IMR-90 (cell line): Measurements from ENCODE around the gene PSMG3. TPM values are rescaled to one million over a fixed set of nuclear protein-coding genes. Genes with fewer than 3 reads are reported as not detected.

ENCODE experiments used
- ATAC-seq: fragments of 200-7000 bp; cut with Tn5 transposase; 2 replicates; pipeline ENCODE4 v1.9.1; 2020; ENCODE audit warnings: low read depth, mild to moderate bottlenecking, moderate library complexity
- BruUV-seq: library from RNA; stranded (reverse); fragments of 400-500 nt; replicated peaks from 2 replicates; lab custom pipeline; 2021; lab: Mats Ljungman, UMichigan
- CTCF ChIA-PET: fragments of 300-600 bp; formaldehyde crosslinking; extraction: SDS; loops from one replicate; lab custom pipeline; 2021; ENCODE audit warnings: antibody characterized with exemption; lab: Yijun Ruan, JAX
- POLR2A ChIA-PET: fragments of 300-600 bp; sonication (Branson Sonifier 250); formaldehyde crosslinking; loops from one replicate; lab custom pipeline; 2022; ENCODE audit warnings: antibody characterized with exemption; ENCODE audit not compliant: unreplicated experiment; lab: Charles Lee
- DNase-seq: peaks from one replicate; pipeline ENCODE4 v3.0.0; 2013
- H2AFZ ChIP-seq: replicated peaks from 2 replicates; pipeline ENCODE3; 2013; ENCODE audit warnings: low read length, mild to moderate bottlenecking; ENCODE audit not compliant: poor library complexity
- H2AK5ac ChIP-seq: 2 replicates; pipeline ENCODE4 v1.6.1; 2013; ENCODE audit warnings: low read depth, low read length, inconsistent platforms
- H2AK9ac ChIP-seq: replicated peaks from 2 replicates; pipeline ENCODE3; 2013; ENCODE audit warnings: mild to moderate bottlenecking, low read depth, low read length, moderate library complexity; ENCODE audit not compliant: poor library complexity
- H2BK120ac ChIP-seq: 2 replicates; pipeline ENCODE4 v1.6.1; 2013; ENCODE audit warnings: low read depth, low read length, inconsistent platforms
- H2BK15ac ChIP-seq: 3 replicates; pipeline ENCODE4 v1.6.1; 2013; ENCODE audit warnings: low read depth, low read length, inconsistent platforms
- H2BK20ac ChIP-seq: 2 replicates; pipeline ENCODE4 v1.6.1; 2013; ENCODE audit warnings: low read depth, mild to moderate bottlenecking, inconsistent platforms, low read length, moderate library complexity
- H2BK5ac ChIP-seq: 2 replicates; pipeline ENCODE4 v1.6.1; 2013; ENCODE audit warnings: mild to moderate bottlenecking, low read depth, low read length, inconsistent platforms; ENCODE audit not compliant: poor library complexity, severe bottlenecking
- H3K14ac ChIP-seq: replicated peaks from 2 replicates; pipeline ENCODE4 v1.6.1; 2013; ENCODE audit warnings: low read depth, low read length, inconsistent platforms
- H3K18ac ChIP-seq: 2 replicates; pipeline ENCODE4 v1.6.1; 2013; ENCODE audit warnings: low read depth, low read length, control low read depth
- H3K23ac ChIP-seq: 2 replicates; pipeline ENCODE4 v1.6.1; 2013; ENCODE audit warnings: low read depth, low read length, inconsistent platforms
- H3K27ac ChIP-seq: 2 replicates; pipeline ENCODE4 v1.5.1; 2013; ENCODE audit warnings: mild to moderate bottlenecking, control low read depth, low read length; ENCODE audit not compliant: insufficient read depth
- H3K27me3 ChIP-seq: 2 replicates; pipeline ENCODE4 v1.6.1; 2013; ENCODE audit warnings: low read length; ENCODE audit not compliant: control insufficient read depth, insufficient read depth
- H3K36me3 ChIP-seq: 2 replicates; pipeline ENCODE4 v1.6.1; 2013; ENCODE audit warnings: low read length, mixed read lengths; ENCODE audit not compliant: control insufficient read depth, insufficient read depth
- H3K4ac ChIP-seq: 2 replicates; pipeline ENCODE4 v1.6.1; 2013; ENCODE audit warnings: low read depth, low read length, inconsistent platforms
- H3K4me1 ChIP-seq: 2 replicates; pipeline ENCODE4 v1.6.1; 2013; ENCODE audit warnings: low read length, mixed read lengths; ENCODE audit not compliant: control insufficient read depth, insufficient read depth
- H3K4me2 ChIP-seq: 2 replicates; pipeline ENCODE4 v1.6.1; 2013; ENCODE audit warnings: low read depth, mild to moderate bottlenecking, control low read depth, low read length, moderate library complexity
- H3K4me3 ChIP-seq: 2 replicates; pipeline ENCODE4 v1.5.1; 2013; ENCODE audit warnings: low read depth, mild to moderate bottlenecking, control low read depth, low read length, moderate library complexity; ENCODE audit not compliant: insufficient read depth
- H3K56ac ChIP-seq: 2 replicates; pipeline ENCODE4 v1.6.1; 2013; ENCODE audit warnings: low read length, inconsistent platforms; ENCODE audit not compliant: insufficient read depth; ENCODE audit errors: extremely low read depth
- H3K79me1 ChIP-seq, 2 experiments: 2 replicates each; pipeline ENCODE4 v1.6.1; 2013; ENCODE audit warnings: low read length in 2 of 2, inconsistent platforms in 1 of 2, low read depth in 1 of 2
- H3K9ac ChIP-seq: 2 replicates; pipeline ENCODE4 v1.6.1; 2013; ENCODE audit warnings: low read depth, low read length, control low read depth
- H3K9me1 ChIP-seq: 2 replicates; pipeline ENCODE4 v1.6.1; 2013; ENCODE audit warnings: low read length, inconsistent platforms; ENCODE audit not compliant: insufficient read depth
- H3K9me3 ChIP-seq: 2 replicates; pipeline ENCODE4 v1.6.1; 2013; ENCODE audit warnings: low read length; ENCODE audit not compliant: control insufficient read depth, insufficient read depth
- H4K20me1 ChIP-seq: 2 replicates; pipeline ENCODE4 v1.6.1; 2013; ENCODE audit warnings: low read length, inconsistent platforms; ENCODE audit not compliant: insufficient read depth
- H4K5ac ChIP-seq: 2 replicates; pipeline ENCODE4 v1.6.1; 2013; ENCODE audit warnings: mild to moderate bottlenecking, low read depth, low read length, control low read depth
- H4K8ac ChIP-seq, 2 experiments: 2 replicates each; pipeline ENCODE4 v1.6.1; 2013; ENCODE audit warnings: low read depth in 2 of 2, low read length in 2 of 2, control low read depth in 1 of 2, inconsistent platforms in 1 of 2
- H4K91ac ChIP-seq: 2 replicates; pipeline ENCODE4 v1.6.1; 2013; ENCODE audit warnings: low read depth, low read length, inconsistent platforms; ENCODE audit not compliant: insufficient read depth
- BHLHE40 ChIP-seq: fragments of 150-350 bp; IDR thresholded peaks from 2 replicates; pipeline ENCODE4 v1.6.1; 2016; ENCODE audit warnings: mild to moderate bottlenecking, low read depth, low read length
- CEBPB ChIP-seq: IDR thresholded peaks from 2 replicates; pipeline ENCODE4 v1.6.1; 2012; ENCODE audit warnings: low read depth, low read length, improper control_type of control experiment
- CHD1 ChIP-seq: IDR thresholded peaks from 2 replicates; pipeline ENCODE4 v1.6.1; 2012; ENCODE audit warnings: low read depth, low read length, improper control_type of control experiment
- CTCF ChIP-seq: conservative IDR thresholded peaks from 2 replicates; pipeline ENCODE4 v1.5.1; 2012; ENCODE audit warnings: mild to moderate bottlenecking, low read depth, low read length, improper control_type of control experiment
- ELK1 ChIP-seq: fragments of 150-350 bp; IDR thresholded peaks from 2 replicates; pipeline ENCODE4 v1.6.1; 2016; ENCODE audit warnings: low read depth, mild to moderate bottlenecking, low read length, moderate library complexity, borderline replicate concordance
- FOS ChIP-seq: fragments of 150-350 bp; IDR thresholded peaks from 2 replicates; pipeline ENCODE4 v1.6.1; 2016; ENCODE audit warnings: low read depth, low read length
- MAFK ChIP-seq: IDR thresholded peaks from 2 replicates; pipeline ENCODE4 v1.6.1; 2012; ENCODE audit warnings: low read depth, low read length, improper control_type of control experiment
- MAZ ChIP-seq: IDR thresholded peaks from 2 replicates; pipeline ENCODE4 v1.6.1; 2012; ENCODE audit warnings: low read depth, mild to moderate bottlenecking, low read length, improper control_type of control experiment, moderate library complexity, borderline replicate concordance
- MXI1 ChIP-seq: IDR thresholded peaks from 2 replicates; pipeline ENCODE4 v1.6.1; 2012; ENCODE audit warnings: low read depth, mild to moderate bottlenecking, low read length, moderate library complexity, borderline replicate concordance
- NFE2L2 ChIP-seq: fragments of 150-350 bp; IDR thresholded peaks from 2 replicates; pipeline ENCODE4 v1.6.1; 2016; ENCODE audit warnings: low read depth, mild to moderate bottlenecking, low read length
- POLR2A ChIP-seq: IDR thresholded peaks from 2 replicates; pipeline ENCODE4 v1.6.1; 2012; ENCODE audit warnings: mild to moderate bottlenecking, low read depth, low read length
- RAD21 ChIP-seq: IDR thresholded peaks from 2 replicates; pipeline ENCODE4 v1.6.1; 2012; ENCODE audit warnings: low read length, improper control_type of control experiment
- RCOR1 ChIP-seq: IDR thresholded peaks from 2 replicates; pipeline ENCODE4 v1.6.1; 2012; ENCODE audit warnings: mild to moderate bottlenecking, low read length, improper control_type of control experiment; ENCODE audit not compliant: insufficient replicate concordance
- RFX5 ChIP-seq: IDR thresholded peaks from 2 replicates; pipeline ENCODE4 v1.8.0; 2012; ENCODE audit warnings: low read depth, mild to moderate bottlenecking, low read length, moderate library complexity
- SMC3 ChIP-seq: fragments of 150-350 bp; IDR thresholded peaks from 2 replicates; pipeline ENCODE4 v1.6.1; 2016; ENCODE audit warnings: low read depth, mild to moderate bottlenecking, antibody characterized with exemption, low read length, moderate library complexity
- USF2 ChIP-seq: fragments of 150-350 bp; IDR thresholded peaks from 2 replicates; pipeline ENCODE4 v1.6.1; 2017; ENCODE audit warnings: mild to moderate bottlenecking, antibody characterized with exemption, low read length, low read depth
- WGBS, 2 experiments: methylation state at CpG; one replicate each; pipeline versions ENCODE4 v1.1.5 to v1.1.7; 2013; ENCODE audit warnings: missing lambda C conversion rate in 2 of 2; ENCODE audit not compliant: insufficient read length in 1 of 2; ENCODE audit errors: extremely low coverage in 2 of 2; 5-methylcytosine and 5-hydroxymethylcytosine counted together
- dilution Hi-C: fragments of 300-500 bp; cut with HindIII; formaldehyde crosslinking; loops from one replicate; pipeline ENCODE4 v1.14.3; 2018; ENCODE audit warnings: low sequenced_read_pairs; ENCODE audit not compliant: unreplicated experiment
- in situ Hi-C: fragments of 300-500 bp; cut with MboI; formaldehyde crosslinking; loops from 3 replicates; pipeline ENCODE4 v1.14.3; 2019; ENCODE audit warnings: low sequenced_read_pairs, inconsistent platforms, mixed read lengths
- intact Hi-C: fragments of 100-400 bp; cut with micrococcal nuclease; formaldehyde crosslinking; loops from 2 replicates; pipeline ENCODE4 v1.10.0; 2022
- polyA plus RNA-seq, 3 experiments: library from polyadenylated mRNA; depleted of rRNA; stranded (reverse); fragments of >200 nt; gene quantifications; 2 replicates each; pipeline ENCODE4 v1.2.3, GENCODE V29; 2012; ENCODE audit warnings: low replicate concordance in 1 of 3
- total RNA-seq: library from RNA; depleted of rRNA; stranded (reverse); fragments of >200 nt; gene quantifications from 2 replicates; pipeline ENCODE4 v1.2.3, GENCODE V29; 2012

PSMG3 gene
- total and polyA plus RNA-seq, 2 of the 4 experiments (the other 2 are of a cell fraction): 37.3 to 54.1 TPM

GRCh38 chr7:1525409-1525808 lies 44.4 kb downstream of the PSMG3 start:
- Histone ChIP-seq H2BK15ac (no peak overlapping the region), H3K4me2 (no peak overlapping the region), H3K9ac (no peak overlapping the region), H2BK120ac (no peak overlapping the region), H3K79me1 (peaks cover 0 to 3% of the 10 kb centered on the region in 2 experiments; a peak in 1 of 4 replicates), H3K56ac (no peak overlapping the region), H2AK5ac (no peak overlapping the region), H3K4me1 (peaks cover 7% of the 10 kb centered on the region), H3K4ac (no peak overlapping the region), H4K91ac (no peak overlapping the region), H3K18ac (no peak overlapping the region), H3K14ac (no peak overlapping the region), H3K27ac (no peak overlapping the region), H3K36me3 (no peaks in the 10 kb centered on the region), H2AK9ac (no peak overlapping the region), H4K20me1 (no peaks in the 10 kb centered on the region), H2AFZ (no peak overlapping the region), H3K9me1 (no peaks in the 10 kb centered on the region), H3K27me3 (no peaks in the 10 kb centered on the region; the same call in 1 of the 2 replicates), H3K4me3 (no peak overlapping the region), H3K23ac (no peak overlapping the region), H2BK5ac (no peak overlapping the region), H2BK20ac (no peak overlapping the region), H4K8ac (no peak overlapping the region), H3K9me3 (no peaks in the 10 kb centered on the region), H4K5ac (no peak overlapping the region)
- CTCF ChIA-PET: no interaction called here
- in situ Hi-C loops (no loop called here), intact Hi-C loops (no loop called here), dilution Hi-C loops (no loop called here)
- ATAC-seq (no peak), DNase-seq (no peak)
- WGBS, 2 experiments: 90% methylated on average over 5 of the region's 6 CpGs; no CpG with 5 or more reads in 1 of the 2 experiments
- POLR2A ChIA-PET: no interaction called here
- no TSS peak for BruUV-seq
- TF ChIP-seq RCOR1: no peak
- TF ChIP-seq USF2: no peak
- TF ChIP-seq MAZ: no peak
- no peak for TF ChIP-seq RAD21
- no peak for TF ChIP-seq MXI1
- no peak for TF ChIP-seq POLR2A
- TF ChIP-seq ELK1: no peak
- TF ChIP-seq NFE2L2: no peak
- no peak for TF ChIP-seq CEBPB
- TF ChIP-seq RFX5: no peak
- TF ChIP-seq FOS: no peak
- no peak for TF ChIP-seq CHD1
- no peak for TF ChIP-seq SMC3
- TF ChIP-seq MAFK: no peak
- no peak for TF ChIP-seq BHLHE40
- TF ChIP-seq CTCF: no peak
